22Rv1 (cell line): Measurements from ENCODE around the gene ABL1.

Source experiments
- CTCF ChIP-seq: fragments of 450-650 bp; IDR thresholded peaks from 2 replicates; pipeline ENCODE4 v1.5.1; 2017; ENCODE audit warnings: mild to moderate bottlenecking
- ZFX ChIP-seq: fragments of 450-650 bp; IDR thresholded peaks from 2 replicates; pipeline ENCODE4 v1.6.1; 2017; ENCODE audit warnings: antibody characterized with exemption, borderline replicate concordance

GRCh38 chr9:130823435-130823834 lies 11.6 kb upstream of the ABL1 start:
- TF ChIP-seq CTCF (no peak), ZFX (no peak)
